A673 (cell line): ENCODE results near the gene RECQL5. TPM values are rescaled to one million over a fixed set of nuclear protein-coding genes. Genes with fewer than 3 reads are reported as not detected.

Experiments
- BruUV-seq: library from RNA; stranded (reverse); fragments of 400-500 nt; replicated peaks from 2 replicates; lab custom pipeline; 2021; lab: Mats Ljungman, UMichigan
- CTCF ChIA-PET: fragments of 300-600 bp; sonication (Branson Sonifier 250); formaldehyde crosslinking; loops from one replicate; lab custom pipeline; 2022; ENCODE audit warnings: antibody characterized with exemption; lab: Charles Lee
- POLR2A ChIA-PET: fragments of 300-600 bp; sonication (Branson Sonifier 250); formaldehyde crosslinking; loops from one replicate; lab custom pipeline; 2022; ENCODE audit warnings: antibody characterized with exemption; ENCODE audit not compliant: low non-redundant PET; lab: Charles Lee
- DNase-seq: peaks from one replicate; pipeline ENCODE4 v3.0.0-alpha.2; 2015; ENCODE audit warnings: low spot score
- H3K27ac ChIP-seq: fragments of 200-600 bp; sonication (generic); 2 replicates; pipeline ENCODE4 v1.5.1; 2016; ENCODE audit warnings: mixed run types, low read depth, mild to moderate bottlenecking, mixed read lengths, antibody characterized with exemption, low read length; ENCODE audit not compliant: poor library complexity, severe bottlenecking
- H3K27me3 ChIP-seq: fragments of 200-600 bp; sonication (generic); replicated peaks from 2 replicates; pipeline ENCODE4 v1.6.1; 2017; ENCODE audit warnings: mixed run types, low read depth, mild to moderate bottlenecking, mixed read lengths, antibody characterized with exemption, low read length; ENCODE audit not compliant: insufficient read depth, poor library complexity
- H3K36me3 ChIP-seq: fragments of 200-600 bp; sonication (generic); 2 replicates; pipeline ENCODE4 v1.6.1; 2016; ENCODE audit warnings: mixed run types, mild to moderate bottlenecking, mixed read lengths, antibody characterized with exemption, low read length; ENCODE audit not compliant: insufficient read depth, poor library complexity, severe bottlenecking
- H3K4me1 ChIP-seq: fragments of 200-600 bp; sonication (generic); 2 replicates; pipeline ENCODE4 v1.6.1; 2017; ENCODE audit warnings: mixed run types, mild to moderate bottlenecking, mixed read lengths, antibody characterized with exemption, low read length; ENCODE audit not compliant: insufficient read depth, poor library complexity, severe bottlenecking
- H3K4me3 ChIP-seq: fragments of 200-600 bp; sonication (generic); 2 replicates; pipeline ENCODE4 v1.5.1; 2016; ENCODE audit warnings: low read depth, mixed run types, mild to moderate bottlenecking, mixed read lengths, low read length; ENCODE audit not compliant: poor library complexity, severe bottlenecking
- H3K9me3 ChIP-seq: fragments of 200-600 bp; sonication (generic); 2 replicates; pipeline ENCODE4 v1.6.1; 2016; ENCODE audit warnings: mixed run types, low read depth, mild to moderate bottlenecking, mixed read lengths, antibody characterized with exemption, low read length; ENCODE audit not compliant: poor library complexity, severe bottlenecking
- EZH2 ChIP-seq: fragments of 200-600 bp; sonication (generic); IDR thresholded peaks from 2 replicates; pipeline ENCODE4 v1.6.1; 2017; ENCODE audit warnings: borderline replicate concordance, low read depth, mild to moderate bottlenecking, mixed read lengths, antibody characterized with exemption, low read length; ENCODE audit not compliant: poor library complexity, severe bottlenecking
- intact Hi-C: fragments of 100-400 bp; cut with micrococcal nuclease; formaldehyde crosslinking; loops from one replicate; pipeline ENCODE4 v1.10.0; 2022; ENCODE audit not compliant: unreplicated experiment
- total RNA-seq: library from RNA; stranded (reverse); gene quantifications from 2 replicates; pipeline ENCODE4 v1.2.3, GENCODE V29; 2021
- TF ChIP-seq, protein P1 (sequence below): fragments of 300-800, 200-600 bp; sonication (generic); conservative IDR thresholded peaks from 2 replicates; pipeline ENCODE4 v1.5.1; 2017; ENCODE audit warnings: low read depth, mild to moderate bottlenecking, antibody characterized with exemption, low read length, moderate library complexity, mixed read lengths

The RECQL5 gene
- total RNA-seq, 1 experiment from 2014 or later: 30.6 TPM

- Histone ChIP-seq H3K4me3 (no peak overlapping the region), H3K9me3 (no peaks in the 10 kb centered on the region), H3K27ac (no peak overlapping the region), H3K4me1 (no peaks in the 10 kb centered on the region), H3K36me3 (peaks cover 4% of the 10 kb centered on the region), H3K27me3 (no peaks in the 10 kb centered on the region)
- TF ChIP-seq, protein P1, sequence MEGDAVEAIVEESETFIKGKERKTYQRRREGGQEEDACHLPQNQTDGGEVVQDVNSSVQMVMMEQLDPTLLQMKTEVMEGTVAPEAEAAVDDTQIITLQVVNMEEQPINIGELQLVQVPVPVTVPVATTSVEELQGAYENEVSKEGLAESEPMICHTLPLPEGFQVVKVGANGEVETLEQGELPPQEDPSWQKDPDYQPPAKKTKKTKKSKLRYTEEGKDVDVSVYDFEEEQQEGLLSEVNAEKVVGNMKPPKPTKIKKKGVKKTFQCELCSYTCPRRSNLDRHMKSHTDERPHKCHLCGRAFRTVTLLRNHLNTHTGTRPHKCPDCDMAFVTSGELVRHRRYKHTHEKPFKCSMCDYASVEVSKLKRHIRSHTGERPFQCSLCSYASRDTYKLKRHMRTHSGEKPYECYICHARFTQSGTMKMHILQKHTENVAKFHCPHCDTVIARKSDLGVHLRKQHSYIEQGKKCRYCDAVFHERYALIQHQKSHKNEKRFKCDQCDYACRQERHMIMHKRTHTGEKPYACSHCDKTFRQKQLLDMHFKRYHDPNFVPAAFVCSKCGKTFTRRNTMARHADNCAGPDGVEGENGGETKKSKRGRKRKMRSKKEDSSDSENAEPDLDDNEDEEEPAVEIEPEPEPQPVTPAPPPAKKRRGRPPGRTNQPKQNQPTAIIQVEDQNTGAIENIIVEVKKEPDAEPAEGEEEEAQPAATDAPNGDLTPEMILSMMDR: no peak
- no peak for TF ChIP-seq EZH2
- CTCF ChIA-PET: no interaction called here
- POLR2A ChIA-PET: no interaction called here
- DNase-seq: no peak
- no TSS peak for BruUV-seq
- intact Hi-C loops: no loop called here
Measured at GRCh38 chr17:75645889-75646637, 20.9 kb downstream of the RECQL5 start.

DNA sequence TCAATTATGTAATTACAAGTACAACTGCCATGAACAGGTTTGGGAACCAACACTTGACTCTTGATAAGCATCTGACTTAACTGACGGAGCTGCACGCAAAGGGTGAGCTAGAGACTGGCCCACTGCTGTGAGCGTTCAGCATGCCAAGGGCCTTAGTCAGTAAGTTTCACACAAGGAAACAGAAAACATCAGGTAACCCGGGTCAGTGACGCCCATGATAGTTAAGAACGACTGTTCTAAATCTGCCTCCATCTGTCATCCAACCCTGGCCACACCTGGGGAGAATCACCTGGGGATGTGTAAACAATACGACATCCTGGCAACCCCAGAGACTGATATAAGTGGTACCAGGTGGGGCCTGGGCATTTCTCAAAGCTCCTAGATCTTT lies 21.5 kb downstream of the RECQL5 start:
- intact Hi-C loops: no loop called here
- DNase-seq: no peak
- H3K27me3 ChIP-seq: no peaks in the 10 kb centered on the region
- no peaks in the 10 kb centered on the region for H3K36me3 ChIP-seq
- CTCF ChIA-PET: interaction anchor here (0.7 to 1.0 kb wide), 3 partner anchors 11 to 104 kb away, joined by 3 to 5 read pairs (median 4); no protein-coding TSS in a partner anchor
- TF ChIP-seq EZH2: no peak
- no peaks in the 10 kb centered on the region for H3K9me3 ChIP-seq
- BruUV-seq: no TSS peak
- no peak overlapping the region for H3K27ac ChIP-seq
- POLR2A ChIA-PET: no interaction called here
- no peak overlapping the region for H3K4me3 ChIP-seq
- no peaks in the 10 kb centered on the region for H3K4me1 ChIP-seq

DNA sequence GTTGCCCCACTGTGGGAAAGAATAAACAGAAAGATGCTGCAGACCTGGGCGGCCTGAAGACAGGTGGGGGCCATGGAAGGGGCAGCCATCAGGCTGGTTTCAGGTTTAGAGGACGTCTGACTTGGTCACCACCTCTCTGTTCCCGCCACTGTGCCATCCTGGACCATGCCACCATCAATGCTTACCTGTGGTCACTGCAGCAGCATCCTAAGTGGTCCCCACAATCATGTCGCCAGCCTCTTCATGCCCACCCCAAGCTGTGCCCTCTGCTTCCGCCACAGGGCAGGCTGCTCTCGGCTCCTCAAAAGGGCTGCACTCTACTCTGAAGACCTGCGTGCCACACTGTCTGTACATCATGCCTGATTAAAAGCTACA lies 23.3 kb downstream of the RECQL5 start:
- TF ChIP-seq EZH2: no peak
- TF ChIP-seq, protein P1: no peak

More for the DNA sequence above, 23.3 kb downstream of the RECQL5 start:
- H3K9me3 ChIP-seq: no peaks in the 10 kb centered on the region
- no peaks in the 10 kb centered on the region for H3K36me3 ChIP-seq
- intact Hi-C loops: no loop called here
- H3K27me3 ChIP-seq: no peaks in the 10 kb centered on the region
- no peak overlapping the region for H3K27ac ChIP-seq
- H3K4me1 ChIP-seq: no peaks in the 10 kb centered on the region
- POLR2A ChIA-PET: no interaction called here
- CTCF ChIA-PET: interaction anchor here (0.6 kb wide), 1 partner anchor 105 kb away, joined by 3 read pairs; no protein-coding TSS in a partner anchor
- H3K4me3 ChIP-seq: no peak overlapping the region
- BruUV-seq: no TSS peak
- no peak for DNase-seq
